Measurements from ENCODE around the gene SMARCAL1.
"Not testable (repeated sequence)": the region's sequence is repeated elsewhere in the genome, so short reads cannot be mapped to it uniquely, and the experiment has no call there.

Gene SMARCAL1

DNA sequence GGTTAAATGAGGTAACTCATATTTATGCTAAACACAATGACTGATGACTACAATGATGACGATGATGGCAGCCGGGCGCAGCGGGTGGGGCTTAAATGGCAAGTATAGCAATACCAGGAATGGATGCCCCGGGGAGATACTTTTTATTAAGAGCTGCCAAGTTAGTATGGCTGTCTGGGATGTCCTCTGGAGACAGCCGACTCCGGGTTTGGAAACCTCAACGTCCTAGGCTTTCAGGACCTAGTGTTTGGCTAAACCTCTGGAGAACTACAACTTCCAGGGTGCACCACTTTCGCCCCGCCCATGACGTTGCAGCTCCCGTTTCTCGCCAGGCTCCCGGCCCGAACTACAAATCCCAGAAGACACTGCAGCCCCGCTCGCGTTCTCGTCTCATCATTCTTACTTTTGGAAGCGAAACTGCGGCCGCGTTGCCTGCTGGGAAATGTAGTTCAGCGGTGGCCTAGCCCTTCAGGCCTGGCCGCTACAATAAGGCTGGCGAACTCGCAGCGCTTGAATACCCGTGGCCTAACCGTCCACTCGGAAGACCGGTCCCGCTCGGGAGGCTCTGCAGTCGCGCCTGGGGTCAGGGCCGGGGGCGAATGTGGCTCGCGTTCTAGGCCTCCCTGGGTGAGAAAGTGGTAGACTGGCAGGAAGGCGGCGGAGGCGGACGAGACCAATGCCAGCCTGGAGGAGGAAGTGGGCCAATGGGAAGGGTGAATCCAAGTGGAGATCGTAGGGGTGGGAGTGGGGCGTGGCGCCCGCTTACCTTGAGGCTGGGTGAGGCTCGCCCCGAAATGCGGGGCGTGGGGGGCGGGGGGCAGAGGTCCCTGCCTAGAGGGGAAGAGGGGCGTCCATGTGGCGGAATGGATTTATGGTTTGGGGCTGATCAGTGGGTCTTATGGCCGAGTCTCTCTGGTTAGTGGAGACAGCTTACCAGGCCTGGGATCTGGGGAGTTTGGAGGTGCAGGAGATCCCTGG lies at the start of gene SMARCAL1:
SMARCAL1 (plus strand) TSS at position 463 of the 978 bp plus-strand sequence. CDS start 2,221 bp downstream, outside the sequence.
- peak within 1 kb of the TSS; percentile 75 for H3K4me3 ChIP-seq (ENCODE audit: low read depth, low read length)
- DNase-seq (ENCODE audit: low read depth): peak; percentile 89

DNA sequence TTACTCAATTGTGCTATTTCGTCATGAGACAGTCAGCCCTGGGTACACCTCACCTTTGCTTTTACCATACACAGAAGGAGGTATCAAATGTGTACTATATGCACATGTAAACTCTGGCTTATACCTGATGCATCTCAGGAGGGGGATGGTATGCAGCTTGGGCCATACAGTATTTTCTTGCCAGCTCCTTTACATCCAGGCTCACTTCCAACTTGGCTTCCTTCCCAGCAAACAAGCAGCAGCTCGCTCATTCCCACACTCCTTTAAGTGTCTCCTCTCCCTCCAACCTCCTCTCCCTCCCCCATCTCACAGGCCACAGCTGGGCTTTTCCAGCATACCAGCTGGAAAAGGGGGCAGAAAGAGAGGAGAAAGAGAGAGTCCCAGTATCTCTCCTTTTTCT lies 49.6 kb upstream of the SMARCAL1 start:
- peak; percentile 86 for DNase-seq (ENCODE audit: low read depth)
- no peak overlapping the region for H3K4me3 ChIP-seq (ENCODE audit: low read depth, low read length)

DNA sequence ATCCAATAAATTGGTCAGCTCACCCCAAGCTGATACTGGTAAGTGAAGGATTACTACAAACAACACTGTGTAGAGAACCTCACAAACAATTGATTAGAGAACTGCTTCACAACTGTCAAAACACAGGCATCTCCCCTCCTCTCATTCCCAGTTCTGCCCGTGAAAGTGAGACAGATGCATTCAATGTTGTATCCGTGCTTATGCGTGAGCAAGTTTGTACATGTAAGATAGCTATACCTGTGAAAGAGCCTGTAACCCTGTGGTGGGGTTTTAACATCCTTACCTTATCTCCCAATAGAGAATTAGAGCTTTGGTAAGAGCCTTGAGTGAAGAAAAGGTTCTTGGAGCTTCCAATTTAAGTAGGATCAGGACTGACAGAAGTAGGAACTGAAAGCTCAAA lies 49.1 kb upstream of the SMARCAL1 start:
- no peak for DNase-seq (ENCODE audit: low read depth)
- no peak overlapping the region for H3K4me3 ChIP-seq (ENCODE audit: low read depth, low read length)

DNA sequence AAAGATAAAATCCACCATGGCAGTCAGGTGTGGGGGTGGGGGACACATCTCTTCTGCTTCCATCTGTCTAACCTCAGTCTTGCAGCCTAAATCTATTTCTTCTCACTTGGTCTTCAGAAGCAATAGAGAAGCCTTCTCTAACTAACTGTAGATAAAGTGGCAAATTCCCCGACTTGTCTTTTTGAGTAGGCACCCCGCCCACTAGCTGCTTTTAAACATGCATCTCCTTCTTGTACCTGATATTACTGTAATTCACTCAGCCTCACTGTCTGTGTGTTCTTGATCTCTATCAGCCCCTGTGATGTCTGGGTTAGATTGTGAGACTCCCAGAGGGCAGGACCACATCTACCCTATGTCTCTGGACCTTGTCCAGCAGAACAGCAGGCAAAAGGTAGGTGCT lies 46.8 kb upstream of the SMARCAL1 start:
- H3K4me3 ChIP-seq (ENCODE audit: low read depth, low read length): no peak overlapping the region
- DNase-seq (ENCODE audit: low read depth): no peak

DNA sequence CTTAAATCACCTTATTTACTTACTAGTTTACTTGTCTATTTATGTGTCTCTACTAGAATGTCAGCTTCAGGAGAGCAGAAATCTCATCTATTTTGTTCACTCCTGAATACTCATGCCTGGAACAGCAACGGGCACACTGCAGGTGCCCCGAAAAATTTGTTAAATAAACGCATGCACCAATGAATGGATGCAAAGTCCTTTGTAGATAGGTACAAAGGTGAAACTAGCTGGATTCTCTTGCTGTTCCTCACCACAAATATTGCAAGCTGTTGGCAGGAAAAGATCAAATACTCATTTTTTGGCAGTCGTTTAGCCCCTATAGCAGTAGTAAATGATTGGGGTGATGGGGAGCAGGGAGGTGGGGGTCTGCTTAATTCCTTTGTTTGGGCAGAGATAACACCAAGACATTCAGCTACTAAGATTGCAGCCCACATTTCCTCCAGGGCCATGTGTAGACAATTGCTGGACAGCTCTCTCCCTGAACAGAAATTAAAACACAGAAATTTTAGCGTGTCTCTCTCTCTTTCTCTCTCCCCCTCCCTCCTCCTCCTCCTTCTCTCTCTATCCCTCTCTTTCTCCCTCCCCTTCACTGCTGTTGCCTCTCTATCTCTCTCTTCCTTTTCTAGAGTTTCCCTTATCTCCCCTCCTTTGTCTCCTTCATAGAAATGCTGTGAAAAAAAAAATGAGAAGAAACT lies 45.4 kb upstream of the SMARCAL1 start:
- no peak for DNase-seq (ENCODE audit: low read depth)
- H3K4me3 ChIP-seq (ENCODE audit: low read depth, low read length): no peak overlapping the region

DNA sequence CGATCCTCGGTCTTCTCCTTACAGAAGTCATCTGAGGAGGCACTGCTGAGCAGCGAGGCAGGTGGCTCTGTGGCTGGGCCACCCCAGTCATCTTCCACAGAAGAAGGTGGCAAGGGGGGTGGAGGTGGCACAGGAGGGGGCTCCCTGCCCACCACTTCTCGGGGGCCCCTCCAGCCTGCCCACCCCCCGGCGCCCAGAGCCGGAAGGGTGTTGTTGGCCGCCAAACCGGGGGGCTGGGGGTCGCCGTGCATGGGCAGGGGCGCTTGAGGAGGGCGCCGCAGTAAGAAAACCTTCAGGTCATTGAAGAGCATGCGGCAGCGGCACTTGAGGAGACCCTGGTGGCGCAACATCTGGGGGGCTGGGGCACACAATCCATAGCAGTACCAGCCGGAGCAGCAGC lies 42.5 kb upstream of the SMARCAL1 start:
- no peak overlapping the region for H3K4me3 ChIP-seq (ENCODE audit: low read depth, low read length)
- DNase-seq (ENCODE audit: low read depth): no peak

DNA sequence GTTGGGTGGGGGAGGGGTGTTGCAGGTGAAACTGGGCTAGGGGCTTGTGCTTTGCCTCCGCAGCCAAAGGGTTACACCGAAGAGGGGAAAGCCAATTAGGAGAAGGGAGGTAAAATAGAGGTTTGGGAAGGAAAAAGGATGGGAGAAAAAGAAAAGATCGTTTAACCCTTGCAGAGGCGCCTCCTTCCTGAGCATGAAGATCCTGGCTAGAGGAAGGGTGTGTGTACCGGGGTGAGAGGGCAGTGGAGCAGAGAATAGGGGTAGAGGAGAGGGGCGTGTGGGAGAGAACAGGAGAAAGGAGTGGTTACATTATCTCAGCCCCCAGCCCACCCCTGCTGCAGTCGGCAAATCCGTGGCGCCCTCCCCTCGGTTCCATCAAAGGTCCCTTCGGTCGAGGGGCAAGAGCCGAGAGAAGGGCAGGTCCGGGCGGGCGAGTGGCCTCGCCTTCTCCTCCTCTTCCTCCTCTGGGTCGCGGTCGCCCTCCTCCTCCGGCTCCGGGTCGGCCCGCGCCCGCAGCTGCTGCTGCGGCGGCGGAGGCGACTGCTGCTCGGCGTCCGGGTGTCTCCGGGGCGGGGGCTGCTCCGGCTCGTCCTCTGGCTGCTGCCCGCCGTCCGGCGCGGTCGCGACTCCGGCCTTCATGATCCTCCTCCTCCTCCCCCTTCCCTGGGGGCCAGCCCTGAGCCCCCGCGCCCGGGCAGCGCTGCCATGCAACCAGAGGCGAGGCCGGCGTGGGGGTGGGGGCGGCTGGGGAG lies 41.1 kb upstream of the SMARCAL1 start:
- H3K4me3 ChIP-seq (ENCODE audit: low read depth, low read length): peak overlapping the region; percentile 66
- no peak for DNase-seq (ENCODE audit: low read depth)

DNA sequence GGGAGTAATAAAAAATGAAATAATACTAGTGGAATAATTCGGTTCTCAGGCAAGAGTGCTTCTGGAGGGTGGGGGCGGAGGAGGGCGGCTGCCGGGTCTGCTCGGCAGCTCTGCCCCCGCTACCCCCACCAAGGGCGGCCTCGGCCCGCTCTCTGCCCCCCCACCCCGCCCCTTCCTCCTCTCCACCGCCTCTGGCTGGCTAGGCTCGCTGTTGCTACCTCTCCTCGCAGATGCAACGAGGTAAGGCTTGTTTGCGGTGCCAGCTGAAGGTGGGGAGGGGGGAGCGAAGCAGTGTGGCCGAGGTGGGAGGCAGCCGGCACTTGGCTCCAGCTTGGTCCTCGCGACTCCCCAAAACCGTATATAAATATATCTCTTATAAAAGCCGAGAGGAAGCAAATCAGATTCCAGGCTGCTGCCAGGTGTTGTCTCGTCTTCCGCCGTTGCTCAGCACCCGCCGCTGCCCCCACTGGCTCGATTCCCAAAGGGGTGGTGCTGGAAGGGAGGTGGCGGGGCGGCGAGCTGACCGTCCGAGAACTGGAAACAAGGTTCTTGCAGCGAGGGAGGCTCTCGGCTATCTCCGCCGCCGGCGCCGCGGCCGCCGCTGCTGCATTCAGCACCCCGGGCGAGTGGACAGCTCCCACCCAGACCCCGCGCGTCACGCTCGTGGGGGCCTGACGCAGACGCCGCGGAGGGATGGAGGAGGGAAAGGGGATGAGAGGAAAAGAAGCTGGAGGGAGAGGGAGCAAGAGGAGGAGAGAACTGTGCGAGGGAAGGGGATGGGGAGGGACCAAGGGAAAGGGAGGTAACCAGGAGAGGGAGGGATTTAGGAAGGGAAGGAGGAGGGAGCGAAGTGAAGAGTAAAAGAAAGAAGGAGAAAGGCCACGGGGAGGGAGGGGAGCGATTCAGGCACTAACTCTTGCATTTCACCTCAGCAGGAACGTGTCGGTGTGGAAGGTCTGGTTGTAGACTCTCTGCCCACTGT lies 40.3 kb upstream of the SMARCAL1 start, which contains the start of gene MARCHF4:
MARCHF4 (minus strand) TSS at position 763 of the 982 bp plus-strand sequence. CDS start 2,223 bp downstream, outside the sequence.
- peak; percentile 67 for DNase-seq (ENCODE audit: low read depth)
- peak within 1 kb of the TSS; percentile 66 for H3K4me3 ChIP-seq (ENCODE audit: low read depth, low read length)

DNA sequence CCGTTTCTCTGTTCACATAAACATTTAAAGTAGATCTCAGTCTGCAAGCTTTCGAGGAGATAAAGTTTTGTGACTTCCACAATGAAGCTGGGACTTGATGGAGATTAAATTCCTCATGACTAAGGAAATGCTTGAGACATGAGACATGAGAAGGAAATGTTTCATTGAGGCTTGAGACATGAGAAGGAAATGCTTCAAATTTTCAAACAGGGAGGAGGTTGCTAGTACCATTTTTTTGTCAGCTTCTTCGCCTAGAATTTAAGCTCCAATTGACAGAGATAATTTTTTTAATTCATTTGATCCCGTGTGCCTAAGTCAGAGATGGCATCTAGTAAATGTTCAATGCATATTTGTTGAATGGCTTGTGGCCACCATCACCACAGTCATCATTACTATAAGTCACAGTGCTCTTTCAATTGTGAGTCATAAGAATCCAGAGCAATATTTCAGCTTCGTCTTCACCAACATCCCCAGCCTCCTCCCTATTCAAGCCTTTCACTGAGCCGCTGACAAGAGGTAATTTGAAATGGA lies 39.5 kb upstream of the SMARCAL1 start:
- DNase-seq (ENCODE audit: low read depth): peak; percentile 43

DNA sequence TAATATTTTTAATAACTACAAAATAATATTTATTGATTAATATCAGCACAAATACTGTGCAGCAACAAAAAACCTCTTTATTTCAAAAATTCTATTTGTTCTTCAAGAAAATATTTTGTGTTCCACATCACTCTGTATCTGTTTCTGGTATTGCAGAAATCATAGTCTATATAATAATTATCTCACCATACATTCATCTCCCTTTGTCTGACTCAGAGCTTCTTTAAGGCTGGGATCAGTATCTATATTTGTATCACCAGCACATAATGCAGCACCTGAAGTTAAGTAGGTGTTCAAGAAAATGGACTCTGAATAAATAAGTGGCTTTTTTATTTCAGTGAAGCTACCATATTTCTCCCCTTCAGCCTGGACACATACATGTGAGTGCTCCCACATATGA lies 38.4 kb upstream of the SMARCAL1 start:
- no peak overlapping the region for H3K4me3 ChIP-seq (ENCODE audit: low read depth, low read length)
- DNase-seq (ENCODE audit: low read depth): no peak

More for the DNA sequence above, 39.5 kb upstream of the SMARCAL1 start:
- H3K4me3 ChIP-seq (ENCODE audit: low read depth, low read length): peak overlapping the region; percentile 66

DNA sequence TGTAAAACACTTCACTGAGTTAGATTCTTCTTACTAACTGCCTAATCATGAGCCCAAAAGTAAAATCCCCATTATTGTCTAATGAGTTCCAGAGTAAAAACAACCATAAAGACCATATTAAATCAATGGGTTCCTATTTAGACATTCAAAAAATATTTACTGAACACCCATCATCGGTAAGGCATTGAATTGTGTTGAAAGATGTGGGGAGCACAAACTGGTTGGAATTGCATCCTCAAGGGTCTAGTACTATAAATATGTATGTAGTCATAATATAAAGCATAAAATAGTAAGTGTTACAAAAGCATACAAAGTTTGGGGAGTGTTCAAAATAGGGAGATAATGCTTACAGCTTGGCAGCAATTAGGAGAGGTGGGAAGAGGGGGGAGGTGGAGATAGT lies 37.0 kb upstream of the SMARCAL1 start:
- no peak overlapping the region for H3K4me3 ChIP-seq (ENCODE audit: low read depth, low read length)
- no peak for DNase-seq (ENCODE audit: low read depth)

DNA sequence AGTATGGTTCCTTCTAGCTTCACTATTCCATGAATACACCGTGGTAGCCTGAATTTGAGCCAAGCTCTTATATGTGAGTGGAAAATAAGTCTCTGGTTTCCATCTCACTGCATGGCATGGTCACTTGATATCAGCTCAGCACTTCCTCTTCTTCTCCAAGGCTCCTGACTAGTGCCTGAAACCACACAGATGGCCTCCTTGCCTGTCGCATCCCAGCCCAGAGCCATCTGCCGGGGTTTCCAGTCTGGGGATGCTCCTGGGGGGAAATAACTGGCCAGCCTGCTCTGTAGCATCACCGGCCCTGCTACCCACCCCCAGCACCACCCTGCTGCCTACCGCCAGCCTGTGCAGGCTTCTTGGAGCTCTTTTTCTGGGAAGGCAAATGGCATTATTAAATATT lies 32.3 kb upstream of the SMARCAL1 start:
- no peak overlapping the region for H3K4me3 ChIP-seq (ENCODE audit: low read depth, low read length)
- no peak for DNase-seq (ENCODE audit: low read depth)

DNA sequence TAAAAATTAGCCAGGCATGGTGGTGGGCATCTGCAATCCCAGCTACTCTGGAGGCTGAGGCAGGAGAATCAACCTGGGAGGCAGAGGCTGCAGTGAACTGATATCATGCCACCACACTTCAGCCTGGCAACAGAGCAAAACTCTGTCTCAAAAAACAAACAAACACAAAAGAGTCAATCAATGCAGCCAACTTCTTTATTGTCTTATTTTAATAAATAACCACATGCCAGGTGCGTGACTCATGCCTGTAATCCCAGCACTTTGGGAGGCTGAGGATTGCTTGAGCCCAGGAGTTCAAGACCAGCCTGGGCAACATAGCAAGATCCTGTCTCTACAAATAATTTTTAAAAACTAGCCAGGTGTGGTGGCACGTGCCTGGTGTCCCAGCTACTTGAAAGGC lies 27.9 kb upstream of the SMARCAL1 start:
- DNase-seq (ENCODE audit: low read depth): not testable (repeated sequence)

DNA sequence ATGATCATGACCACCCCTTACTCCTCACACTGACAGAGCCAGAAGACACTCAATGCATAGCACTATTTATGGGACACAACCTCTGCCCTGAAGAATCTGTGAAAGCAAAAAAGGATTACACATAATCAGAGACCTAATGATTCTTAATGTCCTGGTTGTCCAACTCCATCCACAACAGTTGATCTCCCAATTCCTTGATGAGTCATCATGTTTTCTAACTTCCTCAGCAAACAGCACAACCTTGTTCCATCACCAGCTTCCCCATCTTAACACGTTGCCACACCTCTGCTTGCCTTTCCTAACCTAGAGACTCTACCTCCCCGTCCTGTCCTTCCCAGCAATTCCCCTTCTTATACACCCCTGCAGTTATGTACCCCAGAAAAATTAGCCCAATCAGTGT lies 26.8 kb upstream of the SMARCAL1 start:
- H3K4me3 ChIP-seq (ENCODE audit: low read depth, low read length): no peak overlapping the region
- no peak for DNase-seq (ENCODE audit: low read depth)

More for the DNA sequence above, 27.9 kb upstream of the SMARCAL1 start:
- H3K4me3 ChIP-seq (ENCODE audit: low read depth, low read length): not testable (repeated sequence)

DNA sequence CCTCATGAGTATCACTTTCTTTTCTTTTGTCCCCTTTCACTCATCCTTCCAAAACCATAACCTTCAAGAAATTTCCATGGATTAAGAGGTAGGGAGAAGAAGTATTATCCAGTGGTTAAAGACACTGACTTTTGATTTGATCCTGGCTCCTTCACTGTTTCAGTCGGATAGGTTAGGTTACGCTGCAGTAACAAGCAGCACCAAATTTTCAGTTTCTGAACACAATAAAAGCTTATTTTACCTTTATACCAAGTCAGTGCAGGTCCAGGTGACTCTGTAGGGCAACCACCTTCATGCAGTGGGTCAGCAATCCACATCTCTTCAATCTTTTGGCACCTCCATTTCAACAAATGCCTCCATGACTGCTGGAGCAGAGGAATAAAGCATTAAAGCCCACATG lies 25.0 kb upstream of the SMARCAL1 start:
- no peak overlapping the region for H3K4me3 ChIP-seq (ENCODE audit: low read depth, low read length)
- no peak for DNase-seq (ENCODE audit: low read depth)

DNA sequence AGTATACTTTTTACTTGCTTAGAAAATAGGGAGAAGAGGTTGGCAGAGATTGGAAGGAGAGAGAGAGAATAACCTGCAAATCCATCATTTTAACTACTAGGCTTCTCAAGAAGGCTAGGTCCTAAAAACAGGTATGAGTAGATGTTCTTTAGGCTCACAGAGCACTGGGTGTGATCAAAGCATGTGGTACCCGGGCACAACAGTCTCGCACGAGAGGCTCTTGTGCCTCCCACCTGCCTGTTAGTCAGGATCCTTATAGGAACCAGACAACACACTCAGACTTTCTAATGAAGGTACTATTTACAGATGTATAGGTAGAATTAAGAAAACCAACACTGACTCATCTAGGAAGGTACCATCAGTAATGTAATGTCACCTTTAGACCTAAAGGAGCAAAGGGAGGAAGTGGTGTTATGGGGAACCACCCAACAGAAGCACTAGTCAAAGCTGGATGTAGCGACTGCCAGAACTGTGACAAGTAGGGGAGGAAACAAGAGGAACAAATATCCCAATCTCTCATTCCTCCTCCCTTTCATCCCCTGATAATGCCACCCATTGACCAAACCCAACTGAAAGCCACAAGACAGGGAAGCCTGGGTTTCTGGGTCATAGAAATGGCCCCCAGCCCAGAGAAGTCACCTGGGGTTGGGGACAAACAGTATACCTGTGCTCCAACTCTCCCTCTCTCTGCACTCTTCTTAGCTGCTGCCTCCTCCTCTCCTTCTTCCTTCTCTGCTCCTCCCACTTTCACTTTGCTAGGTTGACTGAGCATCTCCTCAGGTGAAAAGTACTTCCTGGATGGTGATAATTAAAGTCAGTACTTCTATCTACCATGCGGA lies 24.0 kb upstream of the SMARCAL1 start:
- no peak for DNase-seq (ENCODE audit: low read depth)
- H3K4me3 ChIP-seq (ENCODE audit: low read depth, low read length): no peak overlapping the region

DNA sequence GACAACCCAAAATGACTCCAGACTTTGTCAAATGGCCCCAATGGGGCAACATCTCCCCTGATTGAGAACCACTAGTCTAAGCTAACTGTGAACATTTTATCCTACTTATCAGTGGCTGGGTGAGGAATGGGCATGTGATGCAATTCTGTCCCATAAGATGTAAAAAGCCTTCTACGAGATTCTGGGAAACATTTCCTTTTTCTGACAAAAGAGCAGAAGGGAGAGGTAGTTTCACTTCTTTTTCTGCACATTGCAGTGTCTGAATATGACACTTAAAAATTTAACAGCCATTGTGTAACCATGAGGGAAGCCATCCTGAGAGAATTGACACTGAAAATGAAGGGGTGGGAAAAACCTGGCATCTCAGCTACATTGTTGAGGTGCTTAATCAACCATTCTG lies 22.7 kb upstream of the SMARCAL1 start:
- H3K4me3 ChIP-seq (ENCODE audit: low read depth, low read length): no peak overlapping the region
- DNase-seq (ENCODE audit: low read depth): peak; percentile 22
